ENCODE measurements around the gene WWOX. TPM values are rescaled to one million over a fixed set of nuclear protein-coding genes. Genes with fewer than 3 reads are reported as not detected.

The WWOX gene
- total RNA-seq, 6 donors from 2014 or later = 18.7 to 167 (median 31.0) TPM

GRCh38 chr16:78693496-78693895, 594.0 kb downstream of the WWOX start:
- no peak overlapping the region for H3K4me3 ChIP-seq
- 93% methylated on average over 5 of the region's 5 CpGs for WGBS, 2 donors
- H3K27me3 ChIP-seq = no peaks in the 10 kb centered on the region
- TF ChIP-seq CTCF (IDR thresholded peaks at IDR 0.05) (no peak), EP300 (IDR thresholded peaks at IDR 0.05) (no peak), POLR2A (IDR thresholded peaks at IDR 0.05) (no peak), POLR2AphosphoS5 (IDR thresholded peaks at IDR 0.05) (no peak)
- ATAC-seq (ENCODE audit: low FRiP score in 2 of 2) = peak in 1 of 2 donors; percentile 62
- H3K9me3 ChIP-seq = no peaks in the 10 kb centered on the region
- H3K27ac ChIP-seq = no peak overlapping the region
- no peaks in the 10 kb centered on the region for H3K36me3 ChIP-seq
- no peaks in the 10 kb centered on the region for H3K4me1 ChIP-seq
- no peak for DNase-seq

- H3K27ac ChIP-seq = no peak overlapping the region
- TF ChIP-seq EP300 (IDR thresholded peaks at IDR 0.05) (no peak), POLR2AphosphoS5 (IDR thresholded peaks at IDR 0.05) (no peak), CTCF (IDR thresholded peaks at IDR 0.05) (no peak), POLR2A (IDR thresholded peaks at IDR 0.05) (no peak)
- DNase-seq (no peak), ATAC-seq (ENCODE audit: low FRiP score in 2 of 2) (no peak)
- no peak overlapping the region for H3K4me3 ChIP-seq
- H3K36me3 ChIP-seq = no peaks in the 10 kb centered on the region
- no peaks in the 10 kb centered on the region for H3K9me3 ChIP-seq
- no peaks in the 10 kb centered on the region for H3K27me3 ChIP-seq
- WGBS, 2 donors = 94 to 97% methylated on average over 3 of the region's 3 CpGs
- no peaks in the 10 kb centered on the region for H3K4me1 ChIP-seq
Measured at GRCh38 chr16:78694414-78694813, 595.0 kb downstream of the WWOX start.

GRCh38 chr16:78695391-78695790, 595.9 kb downstream of the WWOX start:
- WGBS, 2 donors = 75 to 81% methylated on average over 6 of the region's 6 CpGs
- no peak for DNase-seq
- Histone ChIP-seq H3K4me1 (no peaks in the 10 kb centered on the region), H3K27ac (no peak overlapping the region), H3K9me3 (no peaks in the 10 kb centered on the region), H3K4me3 (no peak overlapping the region), H3K36me3 (no peaks in the 10 kb centered on the region), H3K27me3 (no peaks in the 10 kb centered on the region)
- TF ChIP-seq POLR2AphosphoS5 (IDR thresholded peaks at IDR 0.05) = no peak
- no peak for TF ChIP-seq CTCF (IDR thresholded peaks at IDR 0.05)
- no peak for TF ChIP-seq EP300 (IDR thresholded peaks at IDR 0.05)
- TF ChIP-seq POLR2A (IDR thresholded peaks at IDR 0.05) = no peak
- no peak for ATAC-seq (ENCODE audit: low FRiP score in 2 of 2)

- H3K27ac ChIP-seq = no peak overlapping the region
- no peak for TF ChIP-seq POLR2AphosphoS5 (IDR thresholded peaks at IDR 0.05)
- H3K4me3 ChIP-seq = no peak overlapping the region
- no peaks in the 10 kb centered on the region for H3K36me3 ChIP-seq
- no peaks in the 10 kb centered on the region for H3K27me3 ChIP-seq
- no peak for ATAC-seq (ENCODE audit: low FRiP score in 2 of 2)
- H3K4me1 ChIP-seq = no peaks in the 10 kb centered on the region
- H3K9me3 ChIP-seq = no peaks in the 10 kb centered on the region
- DNase-seq = no peak
- 98 to 100% methylated on average over 2 of the region's 2 CpGs for WGBS, 2 donors
Measured at GRCh38 chr16:78696797-78697196, 597.3 kb downstream of the WWOX start.

GRCh38 chr16:78697426-78697825, 598.0 kb downstream of the WWOX start:
- H3K4me3 ChIP-seq = no peak overlapping the region
- no peaks in the 10 kb centered on the region for H3K27me3 ChIP-seq
- H3K36me3 ChIP-seq = no peaks in the 10 kb centered on the region
- no peaks in the 10 kb centered on the region for H3K9me3 ChIP-seq
- WGBS, 2 donors = 95 to 98% methylated on average over 5 of the region's 5 CpGs
- TF ChIP-seq POLR2AphosphoS5 (IDR thresholded peaks at IDR 0.05) (no peak), CTCF (IDR thresholded peaks at IDR 0.05) (no peak), POLR2A (IDR thresholded peaks at IDR 0.05) (no peak), EP300 (IDR thresholded peaks at IDR 0.05) (no peak)
- ATAC-seq (ENCODE audit: low FRiP score in 2 of 2) (no peak), DNase-seq (no peak)
- no peak overlapping the region for H3K27ac ChIP-seq
- no peaks in the 10 kb centered on the region for H3K4me1 ChIP-seq
